Prostate gland (tissue), 2 donors: ENCODE results near the gene KRT78.

Source experiments
- CTCF ChIP-seq, 4 experiments: fragments of 200-600 bp in 2 of 4; fragments of 450-650 bp in 2 of 4; sonication (generic) in 2 of 4; IDR thresholded peaks; 1 replicate in 3 of 4; 2 replicates in 1 of 4; pipeline ENCODE4 v1.5.1; 2016 to 2019; ENCODE audit warnings: antibody characterized with exemption in 4 of 4, mild to moderate bottlenecking in 2 of 4, moderate library complexity in 2 of 4
- POLR2A ChIP-seq: fragments of 450-650 bp; IDR thresholded peaks from one replicate; pipeline ENCODE4 v1.6.1; 2016; ENCODE audit warnings: antibody characterized with exemption, mild to moderate bottlenecking

GRCh38 chr12:52812073-52812400 is 36.8 kb downstream of the KRT78 start:
- no peak for TF ChIP-seq CTCF (IDR thresholded peaks at IDR 0.05)
- TF ChIP-seq POLR2A, result no peak
